Adrenal gland (tissue), 12 donors: Measurements from ENCODE around the gene DPP7. TPM values are rescaled to one million over a fixed set of nuclear protein-coding genes. Genes with fewer than 3 reads are reported as not detected.
"Not testable (repeated sequence)": the region's sequence is repeated elsewhere in the genome, so short reads cannot be mapped to it uniquely, and the experiment has no call there.

Experiments
- DNase-seq, 7 donors: peaks; one replicate each; pipeline ENCODE4 v3.0.0-alpha.2; 2019 to 2020
- H3K27ac ChIP-seq, 5 donors: fragments of 200-600 bp; sonication (generic) in 4 of 5; 1 replicate in 3 of 5; 2 replicates in 2 of 5; pipeline versions ENCODE4 v1.5.1 to v1.8.0; 2016 to 2020; ENCODE audit warnings: mild to moderate bottlenecking in 1 of 5
- H3K27me3 ChIP-seq: fragments of 200-600 bp; 2 replicates; pipeline ENCODE4 v1.8.0; 2021
- H3K36me3 ChIP-seq, 2 donors: fragments of 200-600 bp; replicated peaks in 1 of 2; 1 replicate in 1 of 2; 2 replicates in 1 of 2; pipeline versions ENCODE4 v1.5.1 to v1.8.0; 2018 to 2022
- H3K4me1 ChIP-seq, 2 donors: fragments of 200-600 bp; replicated peaks in 1 of 2; 1 replicate in 1 of 2; 2 replicates in 1 of 2; pipeline versions ENCODE4 v1.5.1 to v1.8.0; 2018 to 2021
- H3K4me3 ChIP-seq, 4 donors: fragments of 200-600 bp; sonication (generic) in 3 of 4; one replicate each; pipeline ENCODE4 v1.5.1; 2016 to 2018
- H3K9me3 ChIP-seq, 3 donors: fragments of 200-600 bp; sonication (generic) in 1 of 3; replicated peaks in 1 of 3; 1 replicate in 2 of 3; 2 replicates in 1 of 3; pipeline versions ENCODE4 v1.5.1 to v1.8.0; 2016 to 2021
- POLR2A ChIP-seq, 2 donors: fragments of 450-650 bp; IDR thresholded peaks; one replicate each; pipeline ENCODE4 v1.6.1; 2017; ENCODE audit warnings: antibody characterized with exemption in 2 of 2, mild to moderate bottlenecking in 2 of 2, moderate library complexity in 1 of 2
- WGBS, 4 donors: extraction: QIAGEN DNeasy Blood & Tissue Kit in 2 of 4; methylation state at CpG; one replicate each; pipeline versions ENCODE4 v1.1.5 to v1.1.7; 2013 to 2017; 5-methylcytosine and 5-hydroxymethylcytosine counted together
- intact Hi-C, 2 donors: fragments of 100-400 bp; cut with DNase I; formaldehyde crosslinking; loops; one replicate each; pipeline versions ENCODE4 v1.14.1 to v1.15.0; 2022 to 2023
- polyA plus RNA-seq, 3 donors: library from polyadenylated mRNA; stranded (reverse); fragments of 200-250 nt in 2 of 3; fragments of 350-450 nt in 1 of 3; fragmentation: Illumina TruSeq in 1 of 3; extraction: RNeasy Lipid Tissue Mini Kit (QIAGEN cat#74804) in 1 of 3; gene quantifications; one replicate each; pipeline ENCODE4 v1.2.3, GENCODE V29; 2013 to 2014
- small RNA-seq, 2 donors: library from RNA; depleted of rRNA; stranded (forward); fragments of <200 nt; gene quantifications; one replicate each; pipeline ENCODE3, GENCODE V24; 2016
- total RNA-seq, 9 donors: library from RNA; depleted of rRNA in 4 of 9; stranded (reverse); fragments of >200 nt in 4 of 9; fragments of 120-200 nt in 1 of 9; fragmentation: NEBNext Ultra II Directional in 1 of 9; extraction: Animal tissue kit (Norgen Biotek cat#: 25700) in 1 of 9; gene quantifications; one replicate each; pipeline versions ENCODE4 v1.1.0 to v1.2.4, GENCODE V29; 2013 to 2023
- TF ChIP-seq, protein P1 (sequence below), 6 experiments: fragments of 450-650 bp in 4 of 6; fragments of 200-600 bp in 2 of 6; sonication (generic) in 1 of 6; IDR thresholded peaks; 1 replicate in 5 of 6; 2 replicates in 1 of 6; pipeline versions ENCODE4 v1.5.1 to v1.8.0; 2016 to 2021; ENCODE audit warnings: antibody characterized with exemption in 6 of 6, mild to moderate bottlenecking in 2 of 6, moderate library complexity in 1 of 6
- donor health status: healthy with polysubstance abuse.
- donor health status: Bipolar disorder and iron deficiency.
- donor health status: DM: yes; HTN: yes; CAD: no.
- donor health status: DM: no; HTN: no; CAD: no.
- donor health status: DM: no; HTN: no; CAD: no.
- donor health status: DM: yes; HTN: yes; CAD: no.

The DPP7 gene
- total and polyA plus RNA-seq, 12 donors = 52.6 to 1,938 (median 237) TPM

DNA sequence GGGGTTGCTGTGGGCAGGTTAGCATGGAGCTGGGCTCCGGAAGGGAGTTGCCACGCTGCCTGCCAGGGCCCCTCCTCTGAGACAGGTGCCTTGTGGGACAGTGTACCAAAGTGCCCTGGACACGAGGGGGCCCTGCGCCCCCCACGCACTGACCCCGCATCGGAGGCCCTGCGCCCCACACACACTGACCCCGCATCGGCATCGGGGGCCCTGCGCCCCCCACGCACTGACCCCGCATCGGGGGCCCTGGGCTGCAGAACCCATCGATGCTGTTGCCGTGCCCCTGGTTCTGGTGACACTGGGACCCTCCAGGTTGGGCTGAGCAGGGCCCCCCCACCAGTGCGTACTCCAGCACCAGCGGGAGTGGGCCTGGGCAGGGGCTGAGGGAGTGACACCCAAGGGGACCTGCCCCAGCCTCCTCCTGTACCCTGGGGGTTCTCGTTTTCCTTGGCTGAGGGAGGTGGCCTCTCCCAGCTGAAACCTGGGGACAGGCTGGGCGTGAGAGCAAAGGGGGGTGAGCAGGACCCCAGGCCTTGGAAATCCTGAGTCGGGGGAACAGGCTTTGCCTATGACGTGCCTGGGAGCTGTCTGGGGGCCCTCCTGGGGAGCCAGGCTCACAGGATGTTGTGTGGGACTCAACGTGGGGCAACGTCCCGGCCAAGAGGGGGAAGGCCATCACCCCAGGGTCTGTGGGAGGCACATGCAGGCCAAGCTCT is 51.1 kb downstream of the DPP7 start:
- intact Hi-C loops = no loop called here
- H3K27ac ChIP-seq = no peak overlapping the region
- no peaks in the 10 kb centered on the region for H3K36me3 ChIP-seq
- no peaks in the 10 kb centered on the region for H3K9me3 ChIP-seq
- no peak for DNase-seq
- no peaks in the 10 kb centered on the region for H3K4me1 ChIP-seq
- no peaks in the 10 kb centered on the region for H3K27me3 ChIP-seq
- TF ChIP-seq, protein P1, sequence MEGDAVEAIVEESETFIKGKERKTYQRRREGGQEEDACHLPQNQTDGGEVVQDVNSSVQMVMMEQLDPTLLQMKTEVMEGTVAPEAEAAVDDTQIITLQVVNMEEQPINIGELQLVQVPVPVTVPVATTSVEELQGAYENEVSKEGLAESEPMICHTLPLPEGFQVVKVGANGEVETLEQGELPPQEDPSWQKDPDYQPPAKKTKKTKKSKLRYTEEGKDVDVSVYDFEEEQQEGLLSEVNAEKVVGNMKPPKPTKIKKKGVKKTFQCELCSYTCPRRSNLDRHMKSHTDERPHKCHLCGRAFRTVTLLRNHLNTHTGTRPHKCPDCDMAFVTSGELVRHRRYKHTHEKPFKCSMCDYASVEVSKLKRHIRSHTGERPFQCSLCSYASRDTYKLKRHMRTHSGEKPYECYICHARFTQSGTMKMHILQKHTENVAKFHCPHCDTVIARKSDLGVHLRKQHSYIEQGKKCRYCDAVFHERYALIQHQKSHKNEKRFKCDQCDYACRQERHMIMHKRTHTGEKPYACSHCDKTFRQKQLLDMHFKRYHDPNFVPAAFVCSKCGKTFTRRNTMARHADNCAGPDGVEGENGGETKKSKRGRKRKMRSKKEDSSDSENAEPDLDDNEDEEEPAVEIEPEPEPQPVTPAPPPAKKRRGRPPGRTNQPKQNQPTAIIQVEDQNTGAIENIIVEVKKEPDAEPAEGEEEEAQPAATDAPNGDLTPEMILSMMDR (IDR thresholded peaks at IDR 0.05) = no peak
- no peak for TF ChIP-seq POLR2A (IDR thresholded peaks at IDR 0.05)
- H3K4me3 ChIP-seq = no peak overlapping the region
- 64 to 90% (median 78%) methylated on average over 2 to 26 of the region's 26 CpGs for WGBS, 4 donors

DNA sequence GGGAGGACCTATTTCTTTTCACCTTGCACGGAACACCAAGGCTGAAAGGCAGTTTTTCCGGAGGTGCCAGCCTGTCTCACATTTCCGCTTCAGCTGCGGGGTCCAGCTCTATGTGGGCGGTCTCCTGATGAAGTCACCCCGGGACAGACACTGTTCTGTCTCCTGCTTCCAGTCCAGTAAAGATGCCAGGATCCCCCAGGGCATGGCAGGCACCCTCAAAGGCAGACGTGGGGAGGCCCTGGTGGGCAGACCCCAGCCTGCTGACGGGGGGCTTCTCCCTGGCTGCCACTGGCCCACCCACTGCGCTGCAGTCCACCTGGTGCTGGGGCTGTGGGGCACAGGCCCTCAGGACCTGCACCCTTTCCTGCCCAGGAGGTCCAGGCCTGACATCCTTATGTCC is 51.7 kb downstream of the DPP7 start:
- H3K27me3 ChIP-seq, H3K4me1 ChIP-seq, H3K27ac ChIP-seq, H3K4me3 ChIP-seq, DNase-seq, H3K36me3 ChIP-seq, H3K9me3 ChIP-seq, intact Hi-C loops: not testable (repeated sequence)
- 75 to 96% (median 89%) methylated on average over 5 to 7 of the region's 9 CpGs; no CpG with 5 or more reads in 1 of the 4 donors for WGBS, 4 donors

DNA sequence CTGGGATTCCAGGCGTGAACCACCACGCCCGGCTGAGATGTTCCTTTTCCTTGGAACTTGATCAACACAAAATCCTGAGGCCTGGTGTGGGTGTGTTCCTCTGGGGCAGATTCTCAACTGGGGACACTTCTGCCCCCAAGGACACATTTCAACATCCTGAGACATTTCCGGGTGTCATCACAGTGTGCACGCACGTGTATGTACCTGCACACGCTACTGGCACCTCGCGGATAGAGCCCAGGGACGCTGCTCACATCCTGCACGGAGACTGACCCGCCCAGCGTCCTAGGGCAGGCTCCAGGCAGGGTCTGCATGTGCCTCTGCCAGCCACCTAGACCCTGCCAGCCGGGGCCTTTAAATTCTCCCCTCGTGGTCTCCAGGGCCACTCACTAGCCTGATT is 52.1 kb downstream of the DPP7 start:
- no peak for TF ChIP-seq POLR2A (IDR thresholded peaks at IDR 0.05)
- TF ChIP-seq, protein P1 (IDR thresholded peaks at IDR 0.05) = no peak
- H3K9me3 ChIP-seq = no peaks in the 10 kb centered on the region
- DNase-seq = no peak
- no peak overlapping the region for H3K4me3 ChIP-seq
- no peak overlapping the region for H3K27ac ChIP-seq
- no peaks in the 10 kb centered on the region for H3K36me3 ChIP-seq
- intact Hi-C loops = no loop called here
- WGBS, 4 donors = 84 to 93% (median 85%) methylated on average over 6 to 15 of the region's 15 CpGs
- H3K27me3 ChIP-seq = no peaks in the 10 kb centered on the region
- H3K4me1 ChIP-seq = no peaks in the 10 kb centered on the region

Small RNA genes within 50 kb of the gene (small RNA-seq; reads per million reads assigned to genes)
- gene RF00153 = 0.08 to 0.12 reads per million in 2 donors

Other genes with a start within 250 kb of the DPP7 start
Only the 30 nearest of the 33 such genes appear.
- 100 to 1,000 TPM in 7 of 9 donors, 10 to 100 TPM in 2; 91.6 to 257 (median 202) TPM for gene FBXW5, start 170.0 kb downstream of the DPP7 start, total RNA-seq
- 100 to 1,000 TPM in 2 of 3 donors, 10 to 100 TPM in 1; 19.2 to 153 (median 125) TPM for gene FBXW5, start 170.0 kb downstream of the DPP7 start, polyA plus RNA-seq
- gene C8G, start 169.5 kb downstream of the DPP7 start, total RNA-seq = 1 to 10 TPM in 2 of 9 donors, under 1 TPM in 1, not detected in 6; 0.68 to 5.5 (median 1.2) TPM
- gene C8G, start 169.5 kb downstream of the DPP7 start, polyA plus RNA-seq = 1 to 10 TPM; 1.1 to 4.3 (median 3.3) TPM
- gene LCN12, start 162.5 kb downstream of the DPP7 start, total RNA-seq = 10 to 100 TPM in 1 of 9 donors, 1 to 10 TPM in 7, not detected in 1; 1.7 to 16.6 (median 4.0) TPM
- gene LCN12, start 162.5 kb downstream of the DPP7 start, polyA plus RNA-seq = 10 to 100 TPM in 2 of 3 donors, under 1 TPM in 1; 0.75 to 31.8 (median 25.7) TPM
- gene PTGDS, start 137.2 kb downstream of the DPP7 start, total RNA-seq = 100 to 1,000 TPM in 6 of 9 donors, 10 to 100 TPM in 2, 1 to 10 TPM in 1; 1.1 to 607 (median 197) TPM
- 100 to 1,000 TPM in 2 of 3 donors, 10 to 100 TPM in 1; 23.8 to 812 (median 672) TPM for gene PTGDS, start 137.2 kb downstream of the DPP7 start, polyA plus RNA-seq
- gene LCNL1, start 131.7 kb downstream of the DPP7 start, total RNA-seq = 1 to 10 TPM in 3 of 9 donors, under 1 TPM in 4, not detected in 2; 0.06 to 2.8 (median 0.41) TPM
- gene LCNL1, start 131.7 kb downstream of the DPP7 start, polyA plus RNA-seq = 10 to 100 TPM in 1 of 3 donors, 1 to 10 TPM in 1, under 1 TPM in 1; 0.26 to 10.5 (median 8.2) TPM
- gene PAXX, start 122.3 kb downstream of the DPP7 start, total RNA-seq = 10 to 100 TPM; 20.3 to 44.5 (median 35.5) TPM
- 100 to 1,000 TPM in 2 of 3 donors, 1 to 10 TPM in 1; 4.9 to 363 (median 209) TPM for gene PAXX, start 122.3 kb downstream of the DPP7 start, polyA plus RNA-seq
- 1 to 10 TPM in 2 of 9 donors, under 1 TPM in 5, not detected in 2; 0.22 to 1.3 (median 0.79) TPM for gene CLIC3, start 118.2 kb downstream of the DPP7 start, total RNA-seq
- gene CLIC3, start 118.2 kb downstream of the DPP7 start, polyA plus RNA-seq = 1 to 10 TPM in 2 of 3 donors, not detected in 1; 3.8 to 6.4 TPM
- 10 to 100 TPM in 8 of 9 donors, 1 to 10 TPM in 1; 2.9 to 54.4 (median 29.3) TPM for gene ABCA2, start 86.5 kb downstream of the DPP7 start, total RNA-seq
- gene ABCA2, start 86.5 kb downstream of the DPP7 start, polyA plus RNA-seq = 100 to 1,000 TPM in 1 of 3 donors, 10 to 100 TPM in 2; 13.6 to 150 (median 69.8) TPM
- under 1 TPM in 5 of 9 donors, not detected in 4; 0.11 to 0.69 (median 0.21) TPM for gene FUT7, start 82.6 kb downstream of the DPP7 start, total RNA-seq
- gene FUT7, start 82.6 kb downstream of the DPP7 start, polyA plus RNA-seq = under 1 TPM in 2 of 3 donors, not detected in 1; 0.16 to 0.17 TPM
- 10 to 100 TPM in 8 of 9 donors, 1 to 10 TPM in 1; 9.4 to 77.1 (median 41.2) TPM for gene NPDC1, start 68.6 kb downstream of the DPP7 start, total RNA-seq
- 100 to 1,000 TPM in 2 of 3 donors, 1 to 10 TPM in 1; 5.1 to 311 (median 194) TPM for gene NPDC1, start 68.6 kb downstream of the DPP7 start, polyA plus RNA-seq
- gene ENTPD2, start 60.7 kb downstream of the DPP7 start, total RNA-seq = under 1 TPM in 4 of 9 donors, not detected in 5; 0.28 to 0.53 (median 0.36) TPM
- gene ENTPD2, start 60.7 kb downstream of the DPP7 start, polyA plus RNA-seq = 1 to 10 TPM in 2 of 3 donors, not detected in 1; 1.6 to 1.7 TPM
- gene SAPCD2, start 44.2 kb downstream of the DPP7 start, total RNA-seq = 1 to 10 TPM in 2 of 9 donors, under 1 TPM in 7; 0.24 to 1.7 (median 0.79) TPM
- under 1 TPM; 0.07 to 0.56 (median 0.17) TPM for gene SAPCD2, start 44.2 kb downstream of the DPP7 start, polyA plus RNA-seq
- 10 to 100 TPM in 8 of 9 donors, under 1 TPM in 1; 0.28 to 68.7 (median 14.4) TPM for gene UAP1L1, start 37.2 kb downstream of the DPP7 start, total RNA-seq
- 10 to 100 TPM in 2 of 3 donors, 1 to 10 TPM in 1; 3.6 to 61.1 (median 15.9) TPM for gene UAP1L1, start 37.2 kb downstream of the DPP7 start, polyA plus RNA-seq
- gene MAN1B1, start 27.7 kb downstream of the DPP7 start, total RNA-seq = 100 to 1,000 TPM in 1 of 9 donors, 10 to 100 TPM in 8; 44.5 to 102 (median 63.0) TPM
- gene MAN1B1, start 27.7 kb downstream of the DPP7 start, polyA plus RNA-seq = 100 to 1,000 TPM in 1 of 3 donors, 10 to 100 TPM in 2; 44.4 to 138 (median 87.6) TPM
- gene GRIN1, start 24.4 kb upstream of the DPP7 start, total RNA-seq = under 1 TPM in 4 of 9 donors, not detected in 5; 0.04 to 0.28 (median 0.08) TPM
- under 1 TPM; 0.04 to 0.16 (median 0.10) TPM for gene GRIN1, start 24.4 kb upstream of the DPP7 start, polyA plus RNA-seq
- not detected for gene LRRC26, start 55.3 kb upstream of the DPP7 start, total RNA-seq
- not detected for gene LRRC26, start 55.3 kb upstream of the DPP7 start, polyA plus RNA-seq
- not detected for gene TMEM210, start 57.3 kb upstream of the DPP7 start, total RNA-seq
- not detected for gene TMEM210, start 57.3 kb upstream of the DPP7 start, polyA plus RNA-seq
- gene ANAPC2, start 73.8 kb upstream of the DPP7 start, total RNA-seq = 10 to 100 TPM; 18.1 to 72.1 (median 25.6) TPM
- gene ANAPC2, start 73.8 kb upstream of the DPP7 start, polyA plus RNA-seq = 100 to 1,000 TPM in 1 of 3 donors, 10 to 100 TPM in 1, 1 to 10 TPM in 1; 7.1 to 162 (median 89.7) TPM
- 10 to 100 TPM; 50.0 to 98.1 (median 65.7) TPM for gene SSNA1, start 73.9 kb upstream of the DPP7 start, total RNA-seq
- 100 to 1,000 TPM in 2 of 3 donors, 10 to 100 TPM in 1; 13.2 to 138 (median 127) TPM for gene SSNA1, start 73.9 kb upstream of the DPP7 start, polyA plus RNA-seq
- gene TPRN, start 86.0 kb upstream of the DPP7 start, total RNA-seq = 10 to 100 TPM in 5 of 9 donors, 1 to 10 TPM in 4; 5.0 to 23.5 (median 10.7) TPM
- 1 to 10 TPM; 1.4 to 7.6 (median 3.4) TPM for gene TPRN, start 86.0 kb upstream of the DPP7 start, polyA plus RNA-seq
- gene TMEM203, start 90.9 kb upstream of the DPP7 start, total RNA-seq = 10 to 100 TPM; 32.7 to 48.4 (median 42.3) TPM
- 10 to 100 TPM; 21.7 to 30.2 (median 28.4) TPM for gene TMEM203, start 90.9 kb upstream of the DPP7 start, polyA plus RNA-seq
- gene NDOR1, start 91.0 kb upstream of the DPP7 start, total RNA-seq = 10 to 100 TPM in 7 of 9 donors, 1 to 10 TPM in 2; 4.5 to 21.4 (median 13.5) TPM
- 10 to 100 TPM in 2 of 3 donors, 1 to 10 TPM in 1; 1.6 to 36.4 (median 14.9) TPM for gene NDOR1, start 91.0 kb upstream of the DPP7 start, polyA plus RNA-seq
- gene RNF208, start 107.5 kb upstream of the DPP7 start, total RNA-seq = 10 to 100 TPM in 4 of 9 donors, 1 to 10 TPM in 5; 1.1 to 33.8 (median 8.9) TPM
- 10 to 100 TPM in 2 of 3 donors, 1 to 10 TPM in 1; 1.2 to 90.5 (median 36.5) TPM for gene RNF208, start 107.5 kb upstream of the DPP7 start, polyA plus RNA-seq
- gene CYSRT1, start 110.4 kb upstream of the DPP7 start, total RNA-seq = 1 to 10 TPM in 6 of 9 donors, under 1 TPM in 3; 0.56 to 4.6 (median 1.2) TPM
- 1 to 10 TPM in 2 of 3 donors, not detected in 1; 2.5 to 3.4 TPM for gene CYSRT1, start 110.4 kb upstream of the DPP7 start, polyA plus RNA-seq
- under 1 TPM in 1 of 9 donors, not detected in 8; 0.06 TPM for gene RNF224, start 112.8 kb upstream of the DPP7 start, total RNA-seq
- gene RNF224, start 112.8 kb upstream of the DPP7 start, polyA plus RNA-seq = not detected
- gene SLC34A3, start 116.2 kb upstream of the DPP7 start, total RNA-seq = not detected
- not detected for gene SLC34A3, start 116.2 kb upstream of the DPP7 start, polyA plus RNA-seq
- gene TUBB4B, start 126.6 kb upstream of the DPP7 start, total RNA-seq = 100 to 1,000 TPM in 7 of 9 donors, 10 to 100 TPM in 2; 69.9 to 362 (median 144) TPM
- 100 to 1,000 TPM; 105 to 211 (median 200) TPM for gene TUBB4B, start 126.6 kb upstream of the DPP7 start, polyA plus RNA-seq
- 1 to 10 TPM in 1 of 9 donors, under 1 TPM in 1, not detected in 7; 0.25 to 3.1 TPM for gene STPG3, start 136.6 kb upstream of the DPP7 start, total RNA-seq
- gene STPG3, start 136.6 kb upstream of the DPP7 start, polyA plus RNA-seq = under 1 TPM in 1 of 3 donors, not detected in 2; 0.32 TPM
- gene NELFB, start 140.6 kb upstream of the DPP7 start, total RNA-seq = 10 to 100 TPM; 20.6 to 56.3 (median 38.5) TPM
- gene NELFB, start 140.6 kb upstream of the DPP7 start, polyA plus RNA-seq = 10 to 100 TPM; 10.9 to 48.3 (median 19.6) TPM
- gene TOR4A, start 163.0 kb upstream of the DPP7 start, total RNA-seq = 10 to 100 TPM in 5 of 9 donors, 1 to 10 TPM in 4; 1.1 to 21.5 (median 11.9) TPM
- gene TOR4A, start 163.0 kb upstream of the DPP7 start, polyA plus RNA-seq = 1 to 10 TPM in 2 of 3 donors, under 1 TPM in 1; 0.49 to 1.4 (median 1.3) TPM